ENCODE results near the gene ZXDB. TPM values are rescaled to one million over a fixed set of nuclear protein-coding genes. Genes with fewer than 3 reads are reported as not detected.

ZXDB gene
- total and polyA plus RNA-seq, 2 experiments from 2014 or later, result 1.7 to 8.3 TPM

- no peaks in the 10 kb centered on the region for H3K9me3 ChIP-seq (ENCODE audit: low read depth)
- H3K27me3 ChIP-seq (replicated peaks; ENCODE audit: insufficient read depth), result no peaks in the 10 kb centered on the region
- H3K9me2 ChIP-seq (ENCODE audit: insufficient read depth), result no peaks in the 10 kb centered on the region
- no peak overlapping the region for H3K27ac ChIP-seq
- H3K79me2 ChIP-seq (ENCODE audit: insufficient read depth), result no peaks in the 10 kb centered on the region
- H3K4me2 ChIP-seq (ENCODE audit: unreplicated experiment), result no peak overlapping the region
- no peak for DNase-seq
- 77 to 83% methylated on average over 4 of the region's 4 CpGs for WGBS, 2 experiments (ENCODE audit: low coverage in 1 of 2, low lambda C conversion rate in 2 of 2, missing lambda C conversion rate in 2 of 2)
- in situ Hi-C loops (cut with MboI), result no loop called here
- no peak overlapping the region for H3K4me3 ChIP-seq
- TF ChIP-seq EZH2 (IDR thresholded peaks at IDR 0.05; ENCODE audit: insufficient read depth, poor library complexity, severe bottlenecking) (no peak), EZH2phosphoT487 (IDR thresholded peaks at IDR 0.05; ENCODE audit: insufficient read depth, low read depth) (no peak)
- no peaks in the 10 kb centered on the region for H3K4me1 ChIP-seq (ENCODE audit: insufficient read depth)
- H2AFZ ChIP-seq, result no peak overlapping the region
- no peaks in the 10 kb centered on the region for H3K36me3 ChIP-seq (ENCODE audit: low read depth)
- no peak overlapping the region for H3K9ac ChIP-seq
- H3F3A ChIP-seq (ENCODE audit: insufficient read depth), result no peaks in the 10 kb centered on the region
- H4K20me1 ChIP-seq (ENCODE audit: insufficient read depth), result no peaks in the 10 kb centered on the region
These were observed 48.8 kb downstream of the ZXDB start for GRCh38 chrX:57640674-57641016.

GRCh38 chrX:57641338-57641737 is 49.5 kb downstream of the ZXDB start:
- no peak overlapping the region for H3K27ac ChIP-seq
- no peak for DNase-seq
- no peaks in the 10 kb centered on the region for H3K4me1 ChIP-seq (ENCODE audit: insufficient read depth)
- H3F3A ChIP-seq (ENCODE audit: insufficient read depth), result no peaks in the 10 kb centered on the region
- no peaks in the 10 kb centered on the region for H4K20me1 ChIP-seq (ENCODE audit: insufficient read depth)
- in situ Hi-C loops (cut with MboI), result no loop called here
- no peak overlapping the region for H3K9ac ChIP-seq
- H2AFZ ChIP-seq, result no peak overlapping the region
- H3K79me2 ChIP-seq (ENCODE audit: insufficient read depth), result no peaks in the 10 kb centered on the region
- no peaks in the 10 kb centered on the region for H3K9me3 ChIP-seq (ENCODE audit: low read depth)
- H3K27me3 ChIP-seq (replicated peaks; ENCODE audit: insufficient read depth), result no peaks in the 10 kb centered on the region
- no peaks in the 10 kb centered on the region for H3K36me3 ChIP-seq (ENCODE audit: low read depth)
- H3K9me2 ChIP-seq (ENCODE audit: insufficient read depth), result no peaks in the 10 kb centered on the region
- H3K4me3 ChIP-seq, result no peak overlapping the region
- TF ChIP-seq EZH2phosphoT487 (IDR thresholded peaks at IDR 0.05; ENCODE audit: insufficient read depth, low read depth), result no peak
- no peak for TF ChIP-seq EZH2 (IDR thresholded peaks at IDR 0.05; ENCODE audit: insufficient read depth, poor library complexity, severe bottlenecking)
- 16 to 24% methylated on average over 2 of the region's 2 CpGs for WGBS, 2 experiments (ENCODE audit: low coverage in 1 of 2, low lambda C conversion rate in 2 of 2, missing lambda C conversion rate in 2 of 2)
- H3K4me2 ChIP-seq (ENCODE audit: unreplicated experiment), result no peak overlapping the region

GRCh38 chrX:57643698-57644097 is 51.9 kb downstream of the ZXDB start:
- H3K4me3 ChIP-seq, result no peak overlapping the region
- H3K36me3 ChIP-seq (ENCODE audit: low read depth), result no peaks in the 10 kb centered on the region
- no peak for DNase-seq
- H3K27me3 ChIP-seq (replicated peaks; ENCODE audit: insufficient read depth), result no peaks in the 10 kb centered on the region
- WGBS, 2 experiments (ENCODE audit: low coverage in 1 of 2, low lambda C conversion rate in 2 of 2, missing lambda C conversion rate in 2 of 2), result 33 to 74% methylated on average over 1 of the region's 1 CpG
- in situ Hi-C loops (cut with MboI), result no loop called here
- H3K4me2 ChIP-seq (ENCODE audit: unreplicated experiment), result no peak overlapping the region
- H3K9ac ChIP-seq, result no peak overlapping the region
- H3K27ac ChIP-seq, result no peak overlapping the region
- H4K20me1 ChIP-seq (ENCODE audit: insufficient read depth), result no peaks in the 10 kb centered on the region
- H3K79me2 ChIP-seq (ENCODE audit: insufficient read depth), result no peaks in the 10 kb centered on the region
- H3K9me2 ChIP-seq (ENCODE audit: insufficient read depth), result no peaks in the 10 kb centered on the region
- H3F3A ChIP-seq (ENCODE audit: insufficient read depth), result no peaks in the 10 kb centered on the region
- no peaks in the 10 kb centered on the region for H3K4me1 ChIP-seq (ENCODE audit: insufficient read depth)
- no peaks in the 10 kb centered on the region for H3K9me3 ChIP-seq (ENCODE audit: low read depth)
- TF ChIP-seq EZH2phosphoT487 (IDR thresholded peaks at IDR 0.05; ENCODE audit: insufficient read depth, low read depth) (no peak), EZH2 (IDR thresholded peaks at IDR 0.05; ENCODE audit: insufficient read depth, poor library complexity, severe bottlenecking) (no peak)
- H2AFZ ChIP-seq, result no peak overlapping the region

DNA sequence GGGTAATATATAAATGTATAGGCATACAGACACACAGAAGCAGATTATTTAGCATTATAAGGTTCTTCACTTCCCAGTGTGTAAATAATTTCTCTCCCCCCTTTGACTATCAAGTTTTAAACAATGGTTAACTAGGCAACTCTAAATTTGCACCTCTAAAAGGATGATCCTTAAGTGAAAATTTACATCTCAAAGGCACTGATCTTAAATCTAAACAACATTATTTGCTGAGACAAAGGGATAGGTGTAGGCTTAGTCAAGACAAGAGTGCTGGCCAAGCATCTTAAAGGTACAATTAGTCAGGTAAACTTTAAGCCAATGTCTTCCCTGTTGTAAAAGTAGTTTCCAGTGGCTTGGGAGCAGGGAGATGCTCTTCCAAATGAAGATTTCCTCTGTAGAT is 55.2 kb downstream of the ZXDB start:
- H3K9me2 ChIP-seq (ENCODE audit: insufficient read depth), result no peaks in the 10 kb centered on the region
- no peak overlapping the region for H3K4me3 ChIP-seq
- no peak for DNase-seq
- H3K27ac ChIP-seq, result no peak overlapping the region
- H3K79me2 ChIP-seq (ENCODE audit: insufficient read depth), result no peaks in the 10 kb centered on the region
- H3K9me3 ChIP-seq (ENCODE audit: low read depth), result no peaks in the 10 kb centered on the region
- H3K4me2 ChIP-seq (ENCODE audit: unreplicated experiment), result no peak overlapping the region
- no peaks in the 10 kb centered on the region for H3K36me3 ChIP-seq (ENCODE audit: low read depth)
- in situ Hi-C loops (cut with MboI), result no loop called here
- H3F3A ChIP-seq (ENCODE audit: insufficient read depth), result no peaks in the 10 kb centered on the region
- no peaks in the 10 kb centered on the region for H3K4me1 ChIP-seq (ENCODE audit: insufficient read depth)
- no peaks in the 10 kb centered on the region for H3K27me3 ChIP-seq (replicated peaks; ENCODE audit: insufficient read depth)
- TF ChIP-seq EZH2 (IDR thresholded peaks at IDR 0.05; ENCODE audit: insufficient read depth, poor library complexity, severe bottlenecking), result no peak
- TF ChIP-seq EZH2phosphoT487 (IDR thresholded peaks at IDR 0.05; ENCODE audit: insufficient read depth, low read depth), result no peak
- H3K9ac ChIP-seq, result no peak overlapping the region
- H4K20me1 ChIP-seq (ENCODE audit: insufficient read depth), result no peaks in the 10 kb centered on the region
- no peak overlapping the region for H2AFZ ChIP-seq

Other genes with a start within 250 kb of the ZXDB start
- not detected in 2 replicates for gene NLRP2B, start 88.2 kb downstream of the ZXDB start, total RNA-seq (2014; rRNA removed; shearing (Covaris generic))
- gene NLRP2B, start 88.2 kb downstream of the ZXDB start, polyA plus RNA-seq (2016; fragmentation: Nextera tagmentation; extraction: Ambion mirVana), result not detected in 2 replicates